GM20000 (cell line): ENCODE data around the gene COPZ1.

Source experiments
- DNase-seq: peaks from one replicate; pipeline ENCODE4 v3.0.0; 2012; ENCODE audit warnings: low spot score
- CTCF ChIP-seq: IDR thresholded peaks from 2 replicates; pipeline ENCODE4 v1.5.1; 2012; ENCODE audit warnings: mild to moderate bottlenecking, control low read depth; ENCODE audit errors: extremely low read depth, missing control alignments

Gene COPZ1

GRCh38 chr12:54392485-54393206 is 67.7 kb downstream of the COPZ1 start:
- no peak for DNase-seq
- no peak for TF ChIP-seq CTCF

GRCh38 chr12:54393207-54393609 is 68.3 kb downstream of the COPZ1 start:
- TF ChIP-seq CTCF = no peak
- no peak for DNase-seq

- no peak for TF ChIP-seq CTCF
- DNase-seq = no peak
Measured at GRCh38 chr12:54393743-54394142, 68.8 kb downstream of the COPZ1 start.

GRCh38 chr12:54394281-54394719 is 69.4 kb downstream of the COPZ1 start:
- DNase-seq = no peak
- peak; percentile 62 for TF ChIP-seq CTCF

GRCh38 chr12:54394986-54395385 is 70.1 kb downstream of the COPZ1 start:
- no peak for DNase-seq
- TF ChIP-seq CTCF = no peak

GRCh38 chr12:54395545-54395944 is 70.6 kb downstream of the COPZ1 start:
- DNase-seq = no peak

GRCh38 chr12:54397157-54397556 is 72.2 kb downstream of the COPZ1 start:
- no peak for TF ChIP-seq CTCF

More at GRCh38 chr12:54395545-54395944, 70.6 kb downstream of the COPZ1 start:
- no peak for TF ChIP-seq CTCF

More at GRCh38 chr12:54397157-54397556, 72.2 kb downstream of the COPZ1 start:
- no peak for DNase-seq
